K562 (cell line): ENCODE measurements around the gene C8A. TPM values are rescaled to one million over a fixed set of nuclear protein-coding genes. Genes with fewer than 3 reads are reported as not detected.

Experiments used
- ATAC-seq: fragments of 200-7000 bp; cut with Tn5 transposase; 3 replicates; pipeline ENCODE4 v1.9.1; 2020; ENCODE audit warnings: moderate library complexity
- BruUV-seq: library from RNA; stranded (reverse); fragments of 400-500 nt; replicated peaks from 2 replicates; lab custom pipeline; 2021; lab: Mats Ljungman, UMichigan
- CTCF ChIA-PET: fragments of 300-600 bp; formaldehyde crosslinking; extraction: SDS; loops from one replicate; lab custom pipeline; 2021; ENCODE audit warnings: low intra/inter-chr PET ratio; lab: Yijun Ruan, JAX
- POLR2A ChIA-PET: fragments of 300-600, 350-650 bp; sonication (Branson Sonifier 250); formaldehyde crosslinking; extraction: SDS; loops from one replicate; lab custom pipeline; 2021; ENCODE audit warnings: antibody characterized with exemption, inconsistent platforms; lab: Yijun Ruan, JAX
- DNase-seq, 4 experiments: peaks; one replicate each; pipeline versions ENCODE4 v3.0.0 to v3.0.0-alpha.2; 2011 to 2018; ENCODE audit warnings: low spot score in 3 of 4, mixed read lengths in 3 of 4; ENCODE audit errors: extremely low read depth in 1 of 4
- FAIRE-seq: peaks from 2 replicates; lab custom pipeline; 2011; peaks lifted over from hg19 to GRCh38; lab: Jason Lieb, UNC
- H2AFZ ChIP-seq: 2 replicates; pipeline ENCODE4 v1.6.0; 2011; ENCODE audit warnings: low read depth, low read length, control low read depth, inconsistent platforms
- H3K27ac ChIP-seq: fragments of 200-600 bp; 3 replicates; pipeline ENCODE4 v1.8.0; 2011; ENCODE audit warnings: low read depth, mild to moderate bottlenecking, control low read depth, inconsistent platforms, low read length, moderate library complexity, mixed read lengths; ENCODE audit errors: extremely low read depth
- H3K27me3 ChIP-seq, 2 experiments: fragments of 300-600 bp in 1 of 2; 2 replicates in 1 of 2; 3 replicates in 1 of 2; pipeline versions ENCODE4 v1.6.0 to v1.8.0; 2011; ENCODE audit warnings: inconsistent platforms in 2 of 2, low read length in 2 of 2, mild to moderate bottlenecking in 1 of 2, mixed read lengths in 1 of 2, moderate library complexity in 1 of 2; ENCODE audit not compliant: control insufficient read depth in 2 of 2, insufficient read depth in 2 of 2
- H3K36me3 ChIP-seq: fragments of 300-600 bp; 3 replicates; pipeline ENCODE4 v1.8.0; 2011; ENCODE audit warnings: mild to moderate bottlenecking, low read length, inconsistent platforms; ENCODE audit not compliant: control insufficient read depth, insufficient read depth
- H3K4me1 ChIP-seq, 2 experiments: fragments of 200-600 bp in 1 of 2; replicated peaks in 1 of 2; 2 replicates in 1 of 2; 3 replicates in 1 of 2; pipeline versions ENCODE4 v1.5.1 to v1.8.0; 2011; ENCODE audit warnings: inconsistent platforms in 2 of 2, low read length in 2 of 2, mild to moderate bottlenecking in 1 of 2, mixed read lengths in 1 of 2, moderate library complexity in 1 of 2; ENCODE audit not compliant: control insufficient read depth in 2 of 2, insufficient read depth in 2 of 2
- H3K4me2 ChIP-seq: 2 replicates; pipeline ENCODE4 v1.6.1; 2011; ENCODE audit warnings: low read length, control low read depth, inconsistent platforms, mixed read lengths; ENCODE audit not compliant: insufficient read depth
- H3K4me3 ChIP-seq: fragments of 200-600 bp; sonication (generic), shearing (Covaris generic); 2 replicates; pipeline ENCODE4 v1.5.1; 2016; ENCODE audit warnings: control low read depth, inconsistent platforms
- H3K79me2 ChIP-seq: fragments of 200-600 bp; 3 replicates; pipeline ENCODE4 v1.8.0; 2011; ENCODE audit warnings: low read length, inconsistent platforms; ENCODE audit not compliant: control insufficient read depth, insufficient read depth
- H3K9ac ChIP-seq, 2 experiments: 2 replicates each; pipeline versions ENCODE4 v1.6.0 to v1.6.1; 2011; ENCODE audit warnings: low read depth in 2 of 2, low read length in 2 of 2, control low read depth in 1 of 2, inconsistent platforms in 1 of 2, mild to moderate bottlenecking in 1 of 2, mixed read lengths in 1 of 2; ENCODE audit not compliant: insufficient read depth in 1 of 2
- H3K9me1 ChIP-seq: one replicate; pipeline ENCODE4 v1.6.0; 2011; ENCODE audit warnings: inconsistent platforms, mild to moderate bottlenecking, low read length, moderate library complexity; ENCODE audit not compliant: control insufficient read depth, insufficient read depth
- H3K9me3 ChIP-seq: replicated peaks from 2 replicates; pipeline ENCODE4 v1.5.1; 2011; ENCODE audit warnings: low read depth, low read length, inconsistent platforms; ENCODE audit not compliant: control insufficient read depth, insufficient read depth
- H4K20me1 ChIP-seq: replicated peaks from 2 replicates; pipeline ENCODE4 v1.6.1; 2011; ENCODE audit warnings: low read length, inconsistent platforms, mixed read lengths; ENCODE audit not compliant: control insufficient read depth, insufficient read depth
- WGBS: fragments of 100-300 bp; shearing (Covaris generic); methylation state at CpG from one replicate; pipeline ENCODE4 v1.1.6; 2016; ENCODE audit warnings: low coverage, mixed read lengths; ENCODE audit not compliant: insufficient coverage; ENCODE audit errors: missing lambda C conversion rate; 5-methylcytosine and 5-hydroxymethylcytosine counted together
- in situ Hi-C: fragments of 300-500 bp; cut with MboI; formaldehyde crosslinking; loops from 4 replicates; pipeline ENCODE4 v1.15.0; 2018; ENCODE audit warnings: inconsistent platforms, mixed read lengths
- intact Hi-C: fragments of 100-400 bp; cut with micrococcal nuclease; formaldehyde crosslinking; loops from 2 replicates; pipeline ENCODE4 v1.14.2; 2022
- polyA plus RNA-seq, 8 experiments: library from polyadenylated mRNA; depleted of rRNA in 4 of 8; stranded (reverse) in 5 of 8; unstranded in 3 of 8; fragments of >200 nt; fragmentation: Nextera tagmentation in 2 of 8; fragmentation: Illumina TruSeq in 1 of 8; extraction: Ambion mirVana in 2 of 8; extraction: Trizol in 1 of 8; gene quantifications; 2 replicates each; pipeline versions ENCODE4 v1.2.1 to v1.2.3, GENCODE V29; 2011 to 2014; ENCODE audit warnings: inconsistent platforms in 1 of 8, missing spikeins in 1 of 8
- total RNA-seq, 7 experiments: library from RNA; depleted of rRNA in 6 of 7; stranded (reverse); fragments of >200 nt in 6 of 7; fragmentation: Illumina TruSeq in 2 of 7; extraction: Trizol in 2 of 7; gene quantifications; 2 replicates each; pipeline versions ENCODE4 v1.2.1 to v1.2.3, GENCODE V29; 2011 to 2021; ENCODE audit warnings: low replicate concordance in 1 of 7
- TF ChIP-seq, protein P1 (sequence below): fragments of 450-650 bp; IDR thresholded peaks from 2 replicates; pipeline ENCODE4 v1.6.1; 2016; ENCODE audit warnings: low read depth
- TF ChIP-seq, protein P2 (sequence below): fragments of 450-650 bp; formaldehyde crosslinking; IDR thresholded peaks from 2 replicates; pipeline ENCODE4 v1.4.0; 2020; ENCODE audit warnings: mild to moderate bottlenecking, moderate library complexity

C8A gene
- total and polyA plus RNA-seq, 9 of the 15 experiments (the other 6 are each of a cell fraction or from before 2014, with no cell fraction given), result 0.09 TPM; not detected in 8

DNA sequence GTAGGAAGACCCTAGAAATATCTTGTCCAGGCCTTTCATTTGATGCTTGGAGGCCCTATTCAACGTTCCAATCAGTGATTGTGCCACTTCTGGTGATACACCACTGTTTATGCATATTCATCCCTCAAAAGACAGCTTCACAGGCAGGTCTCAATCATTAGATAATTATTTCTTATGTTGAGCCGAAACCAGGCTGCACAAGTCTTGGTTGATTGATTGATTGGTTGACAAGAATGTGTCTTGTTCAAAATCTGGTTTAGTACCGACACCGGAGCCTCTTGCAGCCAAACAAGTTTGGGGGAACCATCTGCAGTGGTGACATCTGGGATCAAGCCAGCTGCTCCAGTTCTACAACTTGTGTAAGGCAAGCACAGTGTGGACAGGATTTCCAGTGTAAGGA lies 20.1 kb downstream of the C8A start:
- Histone ChIP-seq H3K27me3 (no peaks in the 10 kb centered on the region), H3K9me3 (no peaks in the 10 kb centered on the region), H3K9ac (no peak overlapping the region), H3K36me3 (no peaks in the 10 kb centered on the region), H3K4me3 (no peak overlapping the region), H3K9me1 (no peaks in the 10 kb centered on the region), H3K79me2 (no peaks in the 10 kb centered on the region), H2AFZ (no peak overlapping the region), H3K27ac (no peak overlapping the region), H3K4me1 (peaks cover 0 to 10% of the 10 kb centered on the region in 2 experiments; a peak in 1 of 5 replicates), H3K4me2 (no peak overlapping the region), H4K20me1 (no peaks in the 10 kb centered on the region)
- ChIA-PET CTCF (no interaction called here), POLR2A (no interaction called here)
- intact Hi-C loops, result no loop called here
- no peak for DNase-seq
- ATAC-seq, result no peak
- 5% methylated on average over 4 of the region's 4 CpGs for WGBS
- BruUV-seq, result no TSS peak
- in situ Hi-C loops, result no loop called here
- no peak for FAIRE-seq
- TF ChIP-seq, protein P1, sequence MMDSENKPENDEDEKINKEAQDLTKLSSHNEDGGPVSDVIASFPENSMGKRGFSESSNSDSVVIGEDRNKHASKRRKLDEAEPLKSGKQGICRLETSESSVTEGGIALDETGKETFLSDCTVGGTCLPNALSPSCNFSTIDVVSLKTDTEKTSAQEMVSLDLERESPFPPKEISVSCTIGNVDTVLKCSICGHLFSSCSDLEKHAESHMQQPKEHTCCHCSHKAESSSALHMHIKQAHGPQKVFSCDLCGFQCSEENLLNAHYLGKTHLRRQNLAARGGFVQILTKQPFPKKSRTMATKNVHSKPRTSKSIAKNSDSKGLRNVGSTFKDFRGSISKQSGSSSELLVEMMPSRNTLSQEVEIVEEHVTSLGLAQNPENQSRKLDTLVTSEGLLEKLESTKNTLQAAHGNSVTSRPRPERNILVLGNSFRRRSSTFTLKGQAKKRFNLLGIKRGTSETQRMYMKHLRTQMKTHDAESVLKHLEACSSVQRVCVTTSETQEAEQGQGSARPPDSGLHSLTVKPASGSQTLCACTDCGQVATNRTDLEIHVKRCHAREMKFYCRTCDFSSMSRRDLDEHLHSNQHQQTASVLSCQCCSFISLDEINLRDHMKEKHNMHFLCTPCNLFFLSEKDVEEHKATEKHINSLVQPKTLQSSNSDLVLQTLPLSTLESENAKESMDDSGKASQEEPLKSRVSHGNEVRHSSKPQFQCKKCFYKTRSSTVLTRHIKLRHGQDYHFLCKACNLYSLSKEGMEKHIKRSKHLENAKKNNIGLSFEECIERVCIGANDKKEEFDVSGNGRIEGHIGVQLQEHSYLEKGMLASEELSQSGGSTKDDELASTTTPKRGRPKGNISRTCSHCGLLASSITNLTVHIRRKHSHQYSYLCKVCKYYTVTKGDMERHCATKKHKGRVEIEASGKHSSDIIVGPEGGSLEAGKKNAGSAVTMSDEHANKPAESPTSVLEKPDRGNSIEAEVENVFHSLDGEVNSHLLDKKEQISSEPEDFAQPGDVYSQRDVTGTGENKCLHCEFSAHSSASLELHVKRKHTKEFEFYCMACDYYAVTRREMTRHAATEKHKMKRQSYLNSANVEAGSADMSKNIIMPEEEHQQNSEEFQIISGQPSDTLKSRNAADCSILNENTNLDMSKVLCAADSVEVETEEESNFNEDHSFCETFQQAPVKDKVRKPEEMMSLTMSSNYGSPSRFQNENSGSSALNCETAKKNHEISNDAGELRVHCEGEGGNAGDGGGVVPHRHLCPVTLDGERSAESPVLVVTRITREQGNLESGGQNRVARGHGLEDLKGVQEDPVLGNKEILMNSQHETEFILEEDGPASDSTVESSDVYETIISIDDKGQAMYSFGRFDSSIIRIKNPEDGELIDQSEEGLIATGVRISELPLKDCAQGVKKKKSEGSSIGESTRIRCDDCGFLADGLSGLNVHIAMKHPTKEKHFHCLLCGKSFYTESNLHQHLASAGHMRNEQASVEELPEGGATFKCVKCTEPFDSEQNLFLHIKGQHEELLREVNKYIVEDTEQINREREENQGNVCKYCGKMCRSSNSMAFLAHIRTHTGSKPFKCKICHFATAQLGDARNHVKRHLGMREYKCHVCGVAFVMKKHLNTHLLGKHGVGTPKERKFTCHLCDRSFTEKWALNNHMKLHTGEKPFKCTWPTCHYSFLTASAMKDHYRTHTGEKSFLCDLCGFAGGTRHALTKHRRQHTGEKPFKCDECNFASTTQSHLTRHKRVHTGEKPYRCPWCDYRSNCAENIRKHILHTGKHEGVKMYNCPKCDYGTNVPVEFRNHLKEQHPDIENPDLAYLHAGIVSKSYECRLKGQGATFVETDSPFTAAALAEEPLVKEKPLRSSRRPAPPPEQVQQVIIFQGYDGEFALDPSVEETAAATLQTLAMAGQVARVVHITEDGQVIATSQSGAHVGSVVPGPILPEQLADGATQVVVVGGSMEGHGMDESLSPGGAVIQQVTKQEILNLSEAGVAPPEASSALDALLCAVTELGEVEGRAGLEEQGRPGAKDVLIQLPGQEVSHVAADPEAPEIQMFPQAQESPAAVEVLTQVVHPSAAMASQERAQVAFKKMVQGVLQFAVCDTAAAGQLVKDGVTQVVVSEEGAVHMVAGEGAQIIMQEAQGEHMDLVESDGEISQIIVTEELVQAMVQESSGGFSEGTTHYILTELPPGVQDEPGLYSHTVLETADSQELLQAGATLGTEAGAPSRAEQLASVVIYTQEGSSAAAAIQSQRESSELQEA, result no peak
- TF ChIP-seq, protein P2, sequence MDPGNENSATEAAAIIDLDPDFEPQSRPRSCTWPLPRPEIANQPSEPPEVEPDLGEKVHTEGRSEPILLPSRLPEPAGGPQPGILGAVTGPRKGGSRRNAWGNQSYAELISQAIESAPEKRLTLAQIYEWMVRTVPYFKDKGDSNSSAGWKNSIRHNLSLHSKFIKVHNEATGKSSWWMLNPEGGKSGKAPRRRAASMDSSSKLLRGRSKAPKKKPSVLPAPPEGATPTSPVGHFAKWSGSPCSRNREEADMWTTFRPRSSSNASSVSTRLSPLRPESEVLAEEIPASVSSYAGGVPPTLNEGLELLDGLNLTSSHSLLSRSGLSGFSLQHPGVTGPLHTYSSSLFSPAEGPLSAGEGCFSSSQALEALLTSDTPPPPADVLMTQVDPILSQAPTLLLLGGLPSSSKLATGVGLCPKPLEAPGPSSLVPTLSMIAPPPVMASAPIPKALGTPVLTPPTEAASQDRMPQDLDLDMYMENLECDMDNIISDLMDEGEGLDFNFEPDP (CRISPR knock-in tag), result no peak
